Right lobe of liver (tissue), 6 donors: ENCODE measurements around the gene GPR183. TPM values are rescaled to one million over a fixed set of nuclear protein-coding genes. Genes with fewer than 3 reads are reported as not detected.

Experiments used
- ATAC-seq, 4 donors: fragments of 200-7000 bp; cut with Tn5 transposase; one replicate each; pipeline ENCODE4 v1.9.1; 2020; ENCODE audit warnings: mild to moderate bottlenecking in 4 of 4, moderate library complexity in 4 of 4
- DNase-seq, 3 donors: peaks; one replicate each; pipeline ENCODE4 v3.0.0-alpha.2; 2020
- H3K27ac ChIP-seq, 3 donors: fragments of 200-600 bp; one replicate each; pipeline ENCODE4 v1.8.0; 2022
- H3K27me3 ChIP-seq, 2 donors: fragments of 200-600 bp; one replicate each; pipeline ENCODE4 v1.8.0; 2022
- H3K36me3 ChIP-seq, 4 donors: fragments of 200-600 bp; sonication (generic) in 1 of 4; one replicate each; pipeline versions ENCODE4 v1.5.1 to v1.8.0; 2017 to 2022; ENCODE audit warnings: control low read depth in 1 of 4
- H3K4me1 ChIP-seq, 4 donors: fragments of 200-600 bp; sonication (generic) in 1 of 4; one replicate each; pipeline versions ENCODE4 v1.5.1 to v1.8.0; 2017 to 2022; ENCODE audit warnings: control low read depth in 1 of 4
- H3K4me3 ChIP-seq, 3 donors: fragments of 200-600 bp; one replicate each; pipeline ENCODE4 v1.8.0; 2022
- H3K9me3 ChIP-seq, 4 donors: fragments of 200-600 bp; sonication (generic) in 1 of 4; one replicate each; pipeline versions ENCODE4 v1.5.1 to v1.8.0; 2017 to 2022; ENCODE audit warnings: control low read depth in 1 of 4
- CTCF ChIP-seq, 4 donors: fragments of 200-600 bp in 3 of 4; fragments of 450-650 bp in 1 of 4; IDR thresholded peaks; one replicate each; pipeline versions ENCODE4 v1.5.1 to v1.8.0; 2016 to 2022; ENCODE audit warnings: antibody characterized with exemption in 4 of 4, mild to moderate bottlenecking in 2 of 4
- POLR2A ChIP-seq: fragments of 450-650 bp; IDR thresholded peaks from one replicate; pipeline ENCODE4 v1.6.1; 2017; ENCODE audit warnings: antibody characterized with exemption, mild to moderate bottlenecking
- WGBS: methylation state at CpG from one replicate; pipeline ENCODE4 v1.1.6; 2018; ENCODE audit warnings: low coverage, low lambda C conversion rate; ENCODE audit not compliant: insufficient coverage; ENCODE audit errors: missing lambda C conversion rate; 5-methylcytosine and 5-hydroxymethylcytosine counted together
- intact Hi-C, 2 donors: fragments of 100-400 bp; cut with DNase I; formaldehyde crosslinking; loops; one replicate each; pipeline versions ENCODE4 v1.11.2 to v1.14.1; 2022
- total RNA-seq, 6 experiments: library from RNA; depleted of rRNA in 2 of 6; stranded (reverse); fragments of >200 nt in 2 of 6; fragmentation: NEBNext Ultra II Directional in 3 of 6; extraction: Animal tissue kit (Norgen Biotek cat#: 25700) in 3 of 6; gene quantifications; one replicate each; pipeline versions ENCODE4 v1.1.0 to v1.2.4, GENCODE V29; 2016 to 2023
- donor health status: DM: no; HTN: yes; CAD: no.
- donor health status: DM: no; HTN: no; CAD: no.
- donor health status: DM: no; HTN: no; CAD: no.
- donor health status: DM: no; HTN: yes; CAD: no.
- donor health status: DM: no; HTN: yes; CAD: no.

GPR183 gene
- total RNA-seq, 6 experiments from 2014 or later: 0.26 to 3.2 (median 1.0) TPM

GRCh38 chr13:99320693-99321481 is 13.7 kb upstream of the GPR183 start:
- TF ChIP-seq POLR2A (no peak), CTCF (IDR thresholded peaks at IDR 0.05) (no peak)
- H3K9me3 ChIP-seq: no peaks in the 10 kb centered on the region
- DNase-seq (no peak), ATAC-seq (peak in 2 of 4 donors; percentile 26 to 48)
- no peak overlapping the region for H3K27ac ChIP-seq
- no peak overlapping the region for H3K4me3 ChIP-seq
- no peaks in the 10 kb centered on the region for H3K27me3 ChIP-seq
- intact Hi-C loops: no loop called here
- WGBS: 77% methylated on average over 5 of the region's 5 CpGs
- no peaks in the 10 kb centered on the region for H3K4me1 ChIP-seq
- H3K36me3 ChIP-seq: no peaks in the 10 kb centered on the region

- Histone ChIP-seq H3K9me3 (no peaks in the 10 kb centered on the region), H3K4me1 (peaks cover 0 to 10% (median 0%) of the 10 kb centered on the region in 4 donors), H3K4me3 (no peak overlapping the region), H3K27me3 (no peaks in the 10 kb centered on the region), H3K27ac (no peak overlapping the region), H3K36me3 (no peaks in the 10 kb centered on the region)
- ATAC-seq (peak; percentile 32 to 50 (median 44)), DNase-seq (peak in 1 of 3 donors; percentile 29)
- intact Hi-C loops: no loop called here
- TF ChIP-seq POLR2A (no peak), CTCF (IDR thresholded peaks at IDR 0.05) (no peak)
- whole genome bisulfite sequencing: 54% methylated on average over 4 of the region's 6 CpGs
These were observed 9.6 kb upstream of the GPR183 start for GRCh38 chr13:99316657-99317256.

- no peak for ATAC-seq
- Histone ChIP-seq H3K9me3 (no peaks in the 10 kb centered on the region), H3K27me3 (no peaks in the 10 kb centered on the region), H3K27ac (no peak overlapping the region), H3K36me3 (no peaks in the 10 kb centered on the region), H3K4me1 (peaks cover 0 to 10% (median 0%) of the 10 kb centered on the region in 4 donors), H3K4me3 (no peak overlapping the region)
- intact Hi-C loops: no loop called here
- 92% methylated on average over 2 of the region's 2 CpGs for WGBS
- TF ChIP-seq CTCF (IDR thresholded peaks at IDR 0.05) (no peak), POLR2A (no peak)
- no peak for DNase-seq
These were observed 9.0 kb upstream of the GPR183 start for GRCh38 chr13:99316224-99316623.

- H3K27ac ChIP-seq: no peak overlapping the region
- no peak for TF ChIP-seq CTCF (IDR thresholded peaks at IDR 0.05)
- no peak for TF ChIP-seq POLR2A
- H3K9me3 ChIP-seq: no peaks in the 10 kb centered on the region
- DNase-seq (no peak), ATAC-seq (no peak)
- intact Hi-C loops: no loop called here
- no peak overlapping the region for H3K4me3 ChIP-seq
- 68% methylated on average over 6 of the region's 6 CpGs for WGBS
- H3K27me3 ChIP-seq: no peaks in the 10 kb centered on the region
- H3K36me3 ChIP-seq: no peaks in the 10 kb centered on the region
- H3K4me1 ChIP-seq: peaks cover 0 to 10% (median 0%) of the 10 kb centered on the region in 4 donors
These were observed 8.0 kb upstream of the GPR183 start for GRCh38 chr13:99315186-99315585.
